Tibial artery (tissue), 4 donors: ENCODE measurements around the gene MRFAP1L1.

Experiments used
- DNase-seq, 2 donors: peaks; one replicate each; pipeline ENCODE4 v3.0.0-alpha.2; 2019
- H3K27ac ChIP-seq, 2 donors: fragments of 200-600 bp; sonication (generic) in 1 of 2; 1 replicate in 1 of 2; 2 replicates in 1 of 2; pipeline ENCODE4 v1.5.1; 2018 to 2019; ENCODE audit warnings: mild to moderate bottlenecking in 1 of 2
- H3K27me3 ChIP-seq, 2 donors: fragments of 200-600 bp; sonication (generic) in 1 of 2; one replicate each; pipeline versions ENCODE4 v1.5.1 to v1.6.0; 2016 to 2019
- H3K36me3 ChIP-seq, 3 donors: fragments of 200-600 bp; sonication (generic) in 2 of 3; one replicate each; pipeline ENCODE4 v1.5.1; 2016 to 2019; ENCODE audit warnings: mild to moderate bottlenecking in 2 of 3
- H3K4me1 ChIP-seq, 4 donors: fragments of 200-600 bp; sonication (generic) in 2 of 4; 1 replicate in 3 of 4; 2 replicates in 1 of 4; pipeline ENCODE4 v1.5.1; 2016 to 2019
- H3K4me3 ChIP-seq, 2 donors: fragments of 200-600 bp; sonication (generic) in 1 of 2; 1 replicate in 1 of 2; 2 replicates in 1 of 2; pipeline ENCODE4 v1.5.1; 2018 to 2019; ENCODE audit warnings: mild to moderate bottlenecking in 2 of 2
- H3K9me3 ChIP-seq, 3 donors: fragments of 200-600 bp; sonication (generic) in 1 of 3; one replicate each; pipeline ENCODE4 v1.5.1; 2016 to 2019
- intact Hi-C: fragments of 100-400 bp; cut with DNase I; formaldehyde crosslinking; loops from one replicate; pipeline ENCODE4 v1.15.0; 2023; ENCODE audit warnings: low total_unique reads
- TF ChIP-seq, protein P1 (sequence below), 2 experiments: fragments of 200-600 bp in 1 of 2; fragments of 450-650 bp in 1 of 2; IDR thresholded peaks; one replicate each; pipeline ENCODE4 v1.5.1; 2017 to 2019; ENCODE audit warnings: antibody characterized with exemption in 2 of 2, mild to moderate bottlenecking in 1 of 2, moderate library complexity in 1 of 2

The MRFAP1L1 gene

GRCh38 chr4:6699388-6699787 is 10.3 kb downstream of the MRFAP1L1 start:
- TF ChIP-seq, protein P1, sequence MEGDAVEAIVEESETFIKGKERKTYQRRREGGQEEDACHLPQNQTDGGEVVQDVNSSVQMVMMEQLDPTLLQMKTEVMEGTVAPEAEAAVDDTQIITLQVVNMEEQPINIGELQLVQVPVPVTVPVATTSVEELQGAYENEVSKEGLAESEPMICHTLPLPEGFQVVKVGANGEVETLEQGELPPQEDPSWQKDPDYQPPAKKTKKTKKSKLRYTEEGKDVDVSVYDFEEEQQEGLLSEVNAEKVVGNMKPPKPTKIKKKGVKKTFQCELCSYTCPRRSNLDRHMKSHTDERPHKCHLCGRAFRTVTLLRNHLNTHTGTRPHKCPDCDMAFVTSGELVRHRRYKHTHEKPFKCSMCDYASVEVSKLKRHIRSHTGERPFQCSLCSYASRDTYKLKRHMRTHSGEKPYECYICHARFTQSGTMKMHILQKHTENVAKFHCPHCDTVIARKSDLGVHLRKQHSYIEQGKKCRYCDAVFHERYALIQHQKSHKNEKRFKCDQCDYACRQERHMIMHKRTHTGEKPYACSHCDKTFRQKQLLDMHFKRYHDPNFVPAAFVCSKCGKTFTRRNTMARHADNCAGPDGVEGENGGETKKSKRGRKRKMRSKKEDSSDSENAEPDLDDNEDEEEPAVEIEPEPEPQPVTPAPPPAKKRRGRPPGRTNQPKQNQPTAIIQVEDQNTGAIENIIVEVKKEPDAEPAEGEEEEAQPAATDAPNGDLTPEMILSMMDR (IDR thresholded peaks at IDR 0.05) = no peak

DNA sequence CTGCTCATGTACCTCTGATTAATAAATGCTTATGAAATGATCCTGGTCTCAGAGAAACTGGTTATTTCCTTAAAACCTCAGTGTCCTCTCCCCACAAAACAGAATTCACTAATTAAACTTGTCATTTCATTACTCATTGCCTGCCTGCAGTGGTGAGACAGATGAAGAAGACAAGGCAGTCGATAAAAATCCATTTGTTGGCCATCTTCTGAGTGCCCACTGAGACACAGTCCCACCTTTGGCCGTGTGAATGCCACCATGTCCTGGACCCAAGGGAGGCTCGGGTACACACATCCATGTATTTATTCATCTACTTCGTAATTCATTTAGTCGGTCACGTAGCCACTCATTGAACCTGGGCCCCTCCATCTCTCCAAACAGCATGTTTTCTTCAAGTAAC is 12.5 kb downstream of the MRFAP1L1 start:
- no peak for DNase-seq
- Histone ChIP-seq H3K9me3 (no peaks in the 10 kb centered on the region), H3K27me3 (no peaks in the 10 kb centered on the region), H3K27ac (no peak overlapping the region), H3K4me3 (no peak overlapping the region), H3K4me1 (peaks cover 0 to 13% (median 0%) of the 10 kb centered on the region in 4 donors), H3K36me3 (peaks cover 0 to 16% (median 0%) of the 10 kb centered on the region in 3 donors)
- TF ChIP-seq, protein P1 (IDR thresholded peaks at IDR 0.05) = no peak
- intact Hi-C loops = no loop called here

More at GRCh38 chr4:6699388-6699787, 10.3 kb downstream of the MRFAP1L1 start:
- Histone ChIP-seq H3K36me3 (peaks cover 0 to 26% (median 5%) of the 10 kb centered on the region in 3 donors), H3K4me3 (no peak overlapping the region), H3K27ac (no peak overlapping the region), H3K9me3 (no peaks in the 10 kb centered on the region), H3K4me1 (peaks cover 0 to 10% (median 3%) of the 10 kb centered on the region in 4 donors), H3K27me3 (no peaks in the 10 kb centered on the region)
- DNase-seq = no peak
- intact Hi-C loops = no loop called here

DNA sequence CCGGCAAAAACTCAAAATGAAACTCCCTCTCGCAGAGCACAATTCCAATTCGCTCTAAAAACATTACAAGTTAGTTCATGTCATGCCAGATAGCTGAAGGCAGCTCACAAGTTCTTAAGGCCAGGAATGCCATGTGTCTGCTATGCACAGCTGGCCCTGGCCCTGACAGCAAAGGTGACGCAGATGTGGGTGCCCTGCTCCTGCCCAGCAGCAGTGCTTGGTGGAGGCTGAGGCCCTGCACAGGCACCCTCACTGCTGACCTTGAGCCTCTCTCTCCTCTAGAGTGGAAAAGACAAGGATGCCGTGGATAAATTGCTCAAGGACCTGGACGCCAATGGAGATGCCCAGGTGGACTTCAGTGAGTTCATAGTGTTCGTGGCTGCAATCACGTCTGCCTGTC is 13.1 kb downstream of the MRFAP1L1 start:
- intact Hi-C loops = no loop called here
- TF ChIP-seq, protein P1 (IDR thresholded peaks at IDR 0.05) = no peak
- H3K9me3 ChIP-seq = no peaks in the 10 kb centered on the region
- H3K4me3 ChIP-seq = no peak overlapping the region
- peaks cover 0 to 16% (median 0%) of the 10 kb centered on the region in 3 donors for H3K36me3 ChIP-seq
- H3K4me1 ChIP-seq = peaks cover 0 to 13% (median 0%) of the 10 kb centered on the region in 4 donors
- H3K27me3 ChIP-seq = no peaks in the 10 kb centered on the region
- no peak overlapping the region for H3K27ac ChIP-seq
- no peak for DNase-seq

DNA sequence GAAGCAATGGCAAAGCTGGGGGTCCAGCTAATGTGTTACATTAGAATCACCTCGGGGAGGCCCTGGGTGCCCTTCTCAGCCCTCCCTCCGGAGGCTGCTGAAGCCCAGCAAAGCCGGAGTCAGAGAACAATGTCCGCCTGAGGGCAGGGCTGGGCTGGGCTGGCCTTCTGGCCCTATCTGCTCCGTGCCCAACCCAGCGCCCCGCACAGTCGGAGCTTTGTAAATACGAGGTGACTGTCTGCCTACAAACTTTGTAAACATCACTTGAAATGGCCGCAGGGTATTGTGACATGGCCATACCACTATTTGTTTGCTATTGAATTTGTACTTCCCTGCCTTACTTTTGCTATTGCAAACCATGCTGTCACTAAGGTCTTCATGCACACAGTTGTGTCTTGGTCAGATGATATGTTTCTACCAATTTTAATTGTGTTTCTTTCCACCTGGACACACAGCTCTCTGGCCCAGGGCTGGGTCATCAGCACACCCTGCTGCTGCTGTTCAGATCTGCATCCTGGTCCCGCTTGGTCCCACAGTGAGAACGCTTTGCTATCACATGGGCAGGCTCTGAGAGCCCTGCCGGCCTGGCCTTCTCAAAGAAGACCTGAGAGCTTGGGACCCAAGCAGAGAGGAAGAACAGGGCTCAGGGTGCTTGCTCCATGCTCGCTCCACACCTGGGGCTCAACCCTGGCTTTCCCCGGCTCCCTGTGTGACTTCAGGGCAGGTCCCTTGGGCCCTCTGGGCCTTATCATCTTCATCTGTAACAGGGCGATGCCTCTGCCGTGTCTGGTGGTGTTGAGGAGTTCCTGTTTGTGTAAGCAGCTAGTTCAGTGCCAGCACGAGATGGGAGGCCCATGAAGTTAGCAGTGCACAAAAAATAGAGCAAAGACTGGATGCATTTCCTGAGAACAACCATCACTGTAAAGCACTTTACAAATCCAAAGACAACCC is 13.7 kb downstream of the MRFAP1L1 start:
- TF ChIP-seq, protein P1 (IDR thresholded peaks at IDR 0.05) = no peak
- no peaks in the 10 kb centered on the region for H3K9me3 ChIP-seq
- DNase-seq = no peak
- intact Hi-C loops = no loop called here
- H3K27ac ChIP-seq = no peak overlapping the region
- peaks cover 0 to 13% (median 0%) of the 10 kb centered on the region in 4 donors for H3K4me1 ChIP-seq
- H3K4me3 ChIP-seq = no peak overlapping the region
- no peaks in the 10 kb centered on the region for H3K27me3 ChIP-seq
- peaks cover 0 to 16% (median 0%) of the 10 kb centered on the region in 3 donors for H3K36me3 ChIP-seq

DNA sequence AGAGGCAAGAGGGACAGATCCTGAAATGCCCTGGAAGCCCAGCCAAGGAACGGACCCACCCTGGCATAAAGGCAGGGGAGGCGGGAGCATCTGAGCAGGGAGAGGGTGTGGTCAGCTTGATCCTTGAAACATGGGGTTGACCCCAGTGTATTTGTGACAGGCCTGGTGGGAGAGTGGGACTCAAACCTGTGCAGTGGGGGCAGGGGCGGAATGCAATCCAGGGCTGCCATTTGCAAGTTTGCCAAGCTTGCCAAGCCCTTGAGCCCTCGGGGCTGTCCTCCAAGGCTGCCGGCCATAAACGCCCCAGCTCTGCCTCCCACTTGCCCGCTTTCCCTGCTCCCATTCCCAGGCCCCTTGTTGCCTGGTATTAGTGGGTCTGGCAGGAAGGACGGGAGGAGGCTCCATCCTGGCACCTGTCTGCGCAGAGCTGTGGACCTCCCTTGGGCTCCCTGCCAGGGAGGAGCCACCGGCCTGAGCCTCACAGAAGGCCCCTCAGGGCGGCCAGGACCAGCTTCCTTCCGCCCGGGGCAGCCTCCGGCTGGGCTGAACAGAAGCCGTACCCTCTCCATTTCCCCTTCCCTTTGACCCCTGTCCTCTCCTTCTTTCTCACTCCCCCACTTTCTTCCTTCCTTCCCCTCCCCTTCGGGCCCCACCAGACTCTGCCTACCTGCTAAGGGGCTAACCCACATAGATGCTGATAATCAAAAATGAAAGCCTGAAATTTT is 15.3 kb downstream of the MRFAP1L1 start:
- Histone ChIP-seq H3K4me1 (peaks cover 0 to 20% (median 0%) of the 10 kb centered on the region in 4 donors), H3K4me3 (no peak overlapping the region), H3K36me3 (peaks cover 0 to 9% (median 0%) of the 10 kb centered on the region in 3 donors), H3K27ac (no peak overlapping the region), H3K27me3 (no peaks in the 10 kb centered on the region), H3K9me3 (no peaks in the 10 kb centered on the region)
- TF ChIP-seq, protein P1 (IDR thresholded peaks at IDR 0.05) = no peak
- intact Hi-C loops = no loop called here
- DNase-seq = no peak
